IMR-90 (cell line): ENCODE measurements around the gene PBX3.

ENCODE experiments used
- CTCF ChIP-seq: conservative IDR thresholded peaks from 2 replicates; pipeline ENCODE4 v1.5.1; 2012; ENCODE audit warnings: mild to moderate bottlenecking, low read depth, low read length, improper control_type of control experiment
- FOS ChIP-seq: fragments of 150-350 bp; IDR thresholded peaks from 2 replicates; pipeline ENCODE4 v1.6.1; 2016; ENCODE audit warnings: low read depth, low read length
- MAFK ChIP-seq: IDR thresholded peaks from 2 replicates; pipeline ENCODE4 v1.6.1; 2012; ENCODE audit warnings: low read depth, low read length, improper control_type of control experiment
- POLR2A ChIP-seq: IDR thresholded peaks from 2 replicates; pipeline ENCODE4 v1.6.1; 2012; ENCODE audit warnings: mild to moderate bottlenecking, low read depth, low read length

GRCh38 chr9:125995706-125996105, 248.5 kb downstream of the PBX3 start:
- TF ChIP-seq MAFK (no peak), CTCF (no peak), POLR2A (no peak), FOS (no peak)
